GM18873 (cell line): Measurements from ENCODE around the gene TNFRSF19.

ENCODE experiments used
- ATAC-seq: cut with Tn5 transposase; IDR thresholded peaks from one replicate; pipeline ENCODE4 v1.9.1; 2021; ENCODE audit warnings: mild to moderate bottlenecking, moderate library complexity, moderate number of reproducible peaks; ENCODE audit not compliant: unreplicated experiment, low FRiP score

TNFRSF19 gene

GRCh38 chr13:23600534-23600933 is 30.3 kb downstream of the TNFRSF19 start:
- no peak for ATAC-seq

- no peak for ATAC-seq
Observed at GRCh38 chr13:23605831-23606230, 35.6 kb downstream of the TNFRSF19 start.

GRCh38 chr13:23608138-23608537 is 37.9 kb downstream of the TNFRSF19 start:
- ATAC-seq = no peak

GRCh38 chr13:23608701-23609413 is 38.6 kb downstream of the TNFRSF19 start:
- no peak for ATAC-seq

- ATAC-seq = no peak
Observed at GRCh38 chr13:23609414-23609760, 39.2 kb downstream of the TNFRSF19 start.

DNA sequence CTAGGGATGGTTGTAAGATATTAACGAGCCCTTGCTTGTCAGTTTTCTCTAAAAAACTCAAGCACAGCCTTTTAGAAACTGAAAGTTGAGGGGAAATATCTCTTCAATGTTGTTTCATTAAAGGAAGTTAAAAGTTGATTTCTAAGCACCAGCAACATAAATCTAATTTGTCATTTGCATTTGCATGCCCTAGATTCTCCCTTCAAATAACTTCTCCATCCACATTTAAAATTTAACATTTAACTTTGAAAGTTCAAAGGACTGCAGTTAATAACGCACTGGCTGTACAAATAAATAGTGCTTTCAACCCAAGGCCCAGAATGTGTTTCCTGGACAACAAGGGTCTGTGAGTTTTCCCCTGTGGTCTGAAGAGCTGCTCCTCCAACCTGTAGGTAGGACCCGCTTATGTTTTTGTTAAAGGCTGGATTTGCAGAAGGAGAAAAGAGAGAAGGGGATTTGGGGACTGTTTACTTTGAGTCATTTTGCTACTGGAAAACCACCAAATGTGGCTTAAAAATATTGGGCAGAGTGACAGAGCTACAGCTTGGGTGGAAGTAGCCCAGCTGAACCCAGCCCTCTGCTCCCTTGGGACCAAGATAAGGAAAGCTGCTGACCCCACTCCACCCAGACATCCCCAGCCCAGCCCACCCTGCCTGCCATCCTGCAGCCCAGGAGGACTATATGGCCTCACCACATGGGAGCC is 39.8 kb downstream of the TNFRSF19 start:
- no peak for ATAC-seq

- ATAC-seq = no peak
Observed at GRCh38 chr13:23610966-23611491, 40.8 kb downstream of the TNFRSF19 start.

GRCh38 chr13:23612182-23612581 is 42.0 kb downstream of the TNFRSF19 start:
- no peak for ATAC-seq

DNA sequence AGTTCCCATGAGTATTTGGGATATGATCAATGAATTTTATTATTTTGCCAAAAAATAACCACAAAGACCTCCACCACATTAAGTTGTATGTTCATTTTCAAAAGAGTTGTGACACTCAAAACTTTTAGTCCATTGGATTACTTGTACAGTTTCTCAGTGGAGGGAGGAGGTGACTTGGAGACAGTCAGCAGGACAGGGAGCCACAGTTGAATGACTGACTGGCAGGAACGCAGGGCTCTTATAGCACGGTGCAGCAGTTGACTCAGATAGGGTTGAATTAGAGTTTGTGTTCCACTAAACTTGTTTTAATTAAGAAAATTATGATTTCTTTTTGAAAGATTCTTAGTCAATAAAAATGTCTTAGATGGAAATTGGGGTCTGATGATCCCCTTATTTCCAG is 42.5 kb downstream of the TNFRSF19 start:
- ATAC-seq = no peak

GRCh38 chr13:23613596-23613995 is 43.4 kb downstream of the TNFRSF19 start:
- no peak for ATAC-seq

- ATAC-seq = no peak
Observed at GRCh38 chr13:23615395-23616081, 45.3 kb downstream of the TNFRSF19 start.

GRCh38 chr13:23616228-23616627 is 46.0 kb downstream of the TNFRSF19 start:
- ATAC-seq = no peak

DNA sequence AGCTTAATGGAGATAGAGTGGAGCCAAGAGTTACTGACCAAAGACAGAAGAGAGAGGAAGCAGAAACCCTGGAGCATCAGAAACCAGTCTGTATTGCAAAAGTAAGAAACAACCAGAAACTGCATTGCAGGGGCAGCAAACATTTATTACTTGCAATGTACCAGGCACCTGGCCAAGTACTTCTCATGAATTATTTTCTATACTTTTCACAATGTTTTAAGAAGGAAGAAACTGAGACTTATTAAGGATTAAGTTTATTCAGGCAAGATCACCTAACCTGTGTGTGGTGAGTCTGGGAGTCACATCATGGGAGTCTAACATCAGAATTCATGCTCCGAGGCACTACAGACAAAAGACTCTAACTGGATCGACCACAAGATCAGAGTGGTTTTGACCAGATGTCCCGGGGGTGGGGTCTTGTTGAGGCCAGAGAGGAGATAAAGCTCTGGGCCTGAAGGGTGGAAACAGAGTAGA is 47.4 kb downstream of the TNFRSF19 start:
- no peak for ATAC-seq

DNA sequence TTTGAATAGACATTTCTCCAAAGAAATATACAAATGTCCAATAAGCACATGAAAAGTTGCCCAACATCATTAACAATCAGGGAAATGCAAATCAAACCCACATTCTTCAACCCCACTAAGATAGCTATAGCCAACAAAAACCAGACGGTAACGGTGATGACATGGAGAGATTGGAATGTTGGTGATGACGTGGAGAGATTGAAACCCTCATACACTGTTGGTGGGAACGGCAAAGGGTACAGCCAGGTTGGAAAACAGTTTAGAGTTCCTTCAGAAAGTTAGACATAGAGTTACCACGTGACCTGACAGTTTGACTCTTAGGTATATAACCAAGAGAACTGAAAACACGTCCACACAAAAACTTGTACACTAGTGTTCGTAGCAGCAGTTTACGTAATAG is 48.1 kb downstream of the TNFRSF19 start:
- no peak for ATAC-seq

- ATAC-seq = no peak
Observed at GRCh38 chr13:23619068-23619855, 49.0 kb downstream of the TNFRSF19 start.

GRCh38 chr13:23620211-23620610 is 50.0 kb downstream of the TNFRSF19 start:
- ATAC-seq = no peak

DNA sequence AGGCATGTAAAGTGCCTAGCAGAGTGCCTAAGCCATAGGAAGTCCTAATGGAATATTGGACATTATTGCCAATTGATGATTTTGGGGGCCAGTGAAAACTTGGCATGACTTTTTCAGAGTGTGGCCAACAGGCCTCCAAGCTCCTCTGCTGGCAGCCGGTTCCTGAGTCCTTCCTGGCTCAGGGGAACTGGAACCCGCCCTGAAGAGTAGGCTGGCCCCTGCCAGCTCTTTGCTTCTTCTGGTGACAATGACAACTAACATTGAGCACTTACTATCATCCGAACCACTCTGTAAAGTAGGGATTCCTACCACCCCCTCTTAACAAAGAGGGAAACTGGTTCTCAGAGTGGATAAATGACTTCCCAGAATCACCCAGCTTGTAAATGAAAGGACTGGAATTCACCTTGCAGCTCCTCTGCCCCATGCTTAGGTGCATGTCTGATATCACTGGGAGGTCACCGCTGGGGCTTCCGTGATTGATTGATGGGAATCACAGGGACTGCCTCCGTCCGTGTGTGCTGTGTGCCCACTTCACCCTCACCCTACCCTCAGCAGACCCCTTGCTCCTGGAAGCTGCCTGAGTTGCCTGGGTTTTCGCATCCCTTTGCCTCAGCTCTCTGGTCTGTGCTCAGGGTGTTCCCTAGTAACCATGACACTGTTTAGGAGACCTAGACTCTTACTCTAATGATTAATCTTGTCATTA is 50.6 kb downstream of the TNFRSF19 start:
- ATAC-seq = no peak

- ATAC-seq = no peak
Observed at GRCh38 chr13:23621316-23621645, 51.1 kb downstream of the TNFRSF19 start.

DNA sequence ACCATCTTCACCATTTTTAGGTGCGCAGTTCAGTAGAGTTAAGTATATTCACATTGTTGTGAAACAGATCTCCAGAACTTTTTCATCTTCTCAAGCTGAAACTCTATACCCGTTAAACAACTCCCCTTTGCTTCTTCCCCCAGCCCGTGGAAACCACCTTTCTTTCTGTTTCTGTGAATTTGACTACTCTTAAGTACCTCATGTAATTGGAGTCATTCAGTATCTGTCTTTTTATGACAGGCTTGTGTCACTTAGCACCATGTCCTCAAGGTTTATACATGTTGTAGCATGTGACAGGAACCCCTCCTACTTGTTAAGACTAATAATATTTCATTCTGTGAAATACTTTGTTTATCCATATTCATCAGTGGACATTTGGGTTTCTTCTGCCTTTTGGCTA is 52.8 kb downstream of the TNFRSF19 start:
- ATAC-seq = no peak

DNA sequence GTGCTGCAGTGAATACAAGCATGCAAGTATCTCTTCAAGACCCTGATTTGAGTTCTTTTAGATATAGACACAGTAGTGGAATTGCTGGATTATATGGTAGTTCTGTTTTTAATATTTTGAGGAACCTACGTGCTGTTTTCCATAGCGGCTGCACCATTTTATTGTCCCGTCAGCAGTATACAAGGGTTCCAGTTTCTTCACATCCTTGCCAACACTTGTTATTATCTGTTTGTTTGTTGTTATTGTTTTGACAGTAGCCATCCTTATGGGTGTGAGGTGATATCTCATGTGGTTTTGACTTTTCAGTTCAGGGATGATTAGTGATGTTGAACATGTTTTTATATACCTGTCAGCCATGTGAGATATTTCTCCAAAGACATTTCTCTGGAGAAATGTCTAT is 53.2 kb downstream of the TNFRSF19 start:
- ATAC-seq = no peak
